OCI-LY7 (cell line): ENCODE measurements around the gene MXD1. TPM values are rescaled to one million over a fixed set of nuclear protein-coding genes. Genes with fewer than 3 reads are reported as not detected.
"Not testable (repeated sequence)": the region's sequence is repeated elsewhere in the genome, so short reads cannot be mapped to it uniquely, and the experiment has no call there.

Experiments used
- BruUV-seq: library from RNA; stranded (reverse); fragments of 400-500 nt; replicated peaks from 2 replicates; lab custom pipeline; 2021; lab: Mats Ljungman, UMichigan
- CTCF ChIA-PET: fragments of 300-600 bp; sonication (Branson Sonifier 250); formaldehyde crosslinking; loops from one replicate; lab custom pipeline; 2022; ENCODE audit warnings: antibody characterized with exemption; ENCODE audit not compliant: unreplicated experiment; lab: Charles Lee
- POLR2A ChIA-PET: fragments of 300-600 bp; sonication (Branson Sonifier 250); formaldehyde crosslinking; loops from one replicate; lab custom pipeline; 2022; ENCODE audit warnings: antibody characterized with exemption; lab: Charles Lee
- DNase-seq: peaks from one replicate; pipeline ENCODE4 v3.0.0-alpha.2; 2015; ENCODE audit warnings: low spot score
- H2AFZ ChIP-seq: fragments of 200-600 bp; sonication (generic), shearing (Covaris generic); 2 replicates; pipeline ENCODE4 v1.6.1; 2014; ENCODE audit warnings: mild to moderate bottlenecking, antibody characterized with exemption, low read length, moderate library complexity
- H3K27ac ChIP-seq: fragments of 200-600 bp; sonication (generic); 2 replicates; pipeline ENCODE4 v1.5.1; 2014; ENCODE audit warnings: mixed run types, low read depth, mild to moderate bottlenecking, moderate library complexity, low read length, inconsistent platforms; ENCODE audit not compliant: poor library complexity, severe bottlenecking
- H3K36me3 ChIP-seq: fragments of 200-600 bp; sonication (generic); 2 replicates; pipeline ENCODE4 v1.6.1; 2014; ENCODE audit warnings: mild to moderate bottlenecking, antibody characterized with exemption, low read length, moderate library complexity, mixed read lengths; ENCODE audit not compliant: insufficient read depth
- H3K4me1 ChIP-seq: fragments of 200-600 bp; sonication (generic); 2 replicates; pipeline ENCODE4 v1.5.1; 2014; ENCODE audit warnings: mild to moderate bottlenecking, low read length; ENCODE audit not compliant: insufficient read depth, poor library complexity, severe bottlenecking
- H3K4me2 ChIP-seq: fragments of 200-600 bp; sonication (generic); 2 replicates; pipeline ENCODE4 v1.6.1; 2014; ENCODE audit warnings: mild to moderate bottlenecking, low read length
- H3K4me3 ChIP-seq: fragments of 200-600 bp; sonication (generic); 2 replicates; pipeline ENCODE4 v1.5.1; 2014; ENCODE audit warnings: mild to moderate bottlenecking, low read depth, low read length; ENCODE audit not compliant: poor library complexity, severe bottlenecking
- H3K79me2 ChIP-seq: fragments of 200-600 bp; sonication (generic); 2 replicates; pipeline ENCODE4 v1.6.1; 2016; ENCODE audit warnings: low read depth, mild to moderate bottlenecking, low read length, moderate library complexity, mixed read lengths; ENCODE audit not compliant: insufficient read depth
- H3K9me2 ChIP-seq: fragments of 200-600 bp; sonication (generic); 2 replicates; pipeline ENCODE4 v1.6.1; 2016; ENCODE audit warnings: mild to moderate bottlenecking, low read length, mixed read lengths; ENCODE audit not compliant: insufficient read depth
- H3K9me3 ChIP-seq: fragments of 200-600 bp; sonication (generic); 2 replicates; pipeline ENCODE4 v1.6.1; 2014; ENCODE audit warnings: mild to moderate bottlenecking, mixed run types, low read length, mixed read lengths
- H4K20me1 ChIP-seq: fragments of 200-600 bp; sonication (generic); 2 replicates; pipeline ENCODE4 v1.6.1; 2014; ENCODE audit warnings: mild to moderate bottlenecking, antibody characterized with exemption, low read length, moderate library complexity, mixed read lengths; ENCODE audit not compliant: insufficient read depth
- CTCF ChIP-seq: fragments of 200-600 bp; sonication (generic); conservative IDR thresholded peaks from 2 replicates; pipeline ENCODE4 v1.5.1; 2014; ENCODE audit warnings: mild to moderate bottlenecking, antibody characterized with exemption, low read length, moderate library complexity, mixed read lengths
- EZH2phosphoT487 ChIP-seq: fragments of 200-600 bp; sonication (generic); IDR thresholded peaks from 2 replicates; pipeline ENCODE4 v1.6.1; 2018; ENCODE audit warnings: low read depth, borderline replicate concordance, mild to moderate bottlenecking, mixed run types, antibody characterized with exemption, low read length, moderate library complexity, mixed read lengths
- intact Hi-C: fragments of 100-400 bp; cut with micrococcal nuclease; formaldehyde crosslinking; loops from one replicate; pipeline ENCODE4 v1.10.0; 2022; ENCODE audit not compliant: unreplicated experiment
- total RNA-seq, 2 experiments: library from RNA; depleted of rRNA in 1 of 2; stranded (reverse); fragments of >200 nt in 1 of 2; shearing (Covaris generic) in 1 of 2; gene quantifications; 2 replicates each; pipeline ENCODE4 v1.2.3, GENCODE V29; 2014 to 2022

The MXD1 gene
- total RNA-seq, 2 experiments from 2014 or later: 2.2 to 2.9 TPM

- no peaks in the 10 kb centered on the region for H4K20me1 ChIP-seq
- CTCF ChIA-PET: interaction anchor here (1.1 kb wide), 1 partner anchor 21 kb away, joined by 4 read pairs; no protein-coding TSS in a partner anchor
- peak within 1 kb of the TSS; percentile 85 for H3K4me3 ChIP-seq
- peak within 1 kb of the TSS; percentile 89 for H3K4me2 ChIP-seq
- TSS peak; percentile 84 for BruUV-seq
- no peaks in the 10 kb centered on the region for H3K9me3 ChIP-seq
- H3K79me2 ChIP-seq: peaks cover 18% of the 10 kb centered on the region
- no peak for TF ChIP-seq CTCF
- TF ChIP-seq EZH2phosphoT487: no peak
- peak; percentile 89 for DNase-seq
- H3K27ac ChIP-seq: peak within 1 kb of the TSS; percentile 16
- intact Hi-C loops: no loop called here
- peaks cover 13% of the 10 kb centered on the region for H3K4me1 ChIP-seq
- no peaks in the 10 kb centered on the region for H3K9me2 ChIP-seq
- H2AFZ ChIP-seq: peak within 1 kb of the TSS; percentile 100
- H3K36me3 ChIP-seq: peaks cover 32% of the 10 kb centered on the region
- POLR2A ChIA-PET: interaction anchor here (0.8 to 1.6 kb wide), 4 partner anchors 8 to 53 kb away, joined by 3 to 13 read pairs (median 6); partner anchors contain the start of gene MXD1
Observed at GRCh38 chr2:69893684-69894551, 21.0 kb upstream of the MXD1 start, which contains the start of gene SNRNP27. SNRNP27 (plus strand) TSS chr2:69893956; CDS start chr2:69893985, 29 bp downstream.

- Histone ChIP-seq H3K36me3 (peaks cover 39% of the 10 kb centered on the region), H3K4me3 (peak overlapping the region; percentile 85), H3K4me1 (peaks cover 13% of the 10 kb centered on the region), H3K4me2 (peak overlapping the region; percentile 89), H3K79me2 (peaks cover 19% of the 10 kb centered on the region)
- DNase-seq, H2AFZ ChIP-seq, H3K27ac ChIP-seq, H4K20me1 ChIP-seq, intact Hi-C loops, H3K9me2 ChIP-seq, CTCF ChIA-PET, BruUV-seq, H3K9me3 ChIP-seq: not testable (repeated sequence)
- POLR2A ChIA-PET: interaction anchor here (0.7 to 1.6 kb wide), 3 partner anchors 12 to 257 kb away, joined by 3 to 13 read pairs (median 4); partner anchors contain the start of gene MXD1
Observed at GRCh38 chr2:69894737-69895136, 20.2 kb upstream of the MXD1 start.

GRCh38 chr2:69902213-69902922, 12.5 kb upstream of the MXD1 start:
- Histone ChIP-seq H3K4me1 (peaks cover 33% of the 10 kb centered on the region), H4K20me1 (no peaks in the 10 kb centered on the region), H3K9me3 (no peaks in the 10 kb centered on the region), H3K79me2 (peaks cover 18% of the 10 kb centered on the region; the same call in 1 of the 2 replicates), H3K27ac (peak overlapping the region; percentile 87), H2AFZ (peak overlapping the region; percentile 30; the same call in 1 of the 2 replicates), H3K4me2 (peak overlapping the region; percentile 96), H3K36me3 (peaks cover 78% of the 10 kb centered on the region), H3K9me2 (no peaks in the 10 kb centered on the region), H3K4me3 (peak overlapping the region; percentile 67)
- ChIA-PET CTCF (interaction anchor here (1.1 kb wide), 1 partner anchor 105 kb away, joined by 4 read pairs; no protein-coding TSS in a partner anchor), POLR2A (interaction anchor here (0.7 to 1.5 kb wide), 7 partner anchors 9 to 391 kb away, joined by 3 to 6 read pairs (median 4); partner anchors contain the start of genes C2orf42, MXD1, SNRNP27 and SNRPG)
- TF ChIP-seq CTCF (no peak), EZH2phosphoT487 (no peak)
- BruUV-seq: no TSS peak
- DNase-seq: peak; percentile 67
- intact Hi-C loops: no loop called here
